ENCODE results near the gene ALDH3B1.

GRCh38 chr11:68006606-68007166 is 3.4 kb upstream of the ALDH3B1 start:
- TF ChIP-seq CTCF (IDR thresholded peaks at IDR 0.05) (no peak), ZFX (IDR thresholded peaks at IDR 0.05; ENCODE audit: borderline replicate concordance) (no peak)
